Stimulated activated CD4-positive, alpha-beta T cell treated with anti-CD3 and anti-CD28 coated beads, Interleukin-1b, Interleukin-23, amount 100 ng/mL, for 24 hours (primary cell): ENCODE data around the gene CLTRN.
"Not testable (repeated sequence)": the region's sequence is repeated elsewhere in the genome, so short reads cannot be mapped to it uniquely, and the experiment has no call there.

Experiments
- DNase-seq, 4 experiments: peaks; one replicate each; pipeline ENCODE4 v3.0.0-alpha.2; 2020; ENCODE audit warnings: low read depth in 4 of 4, low spot score in 1 of 4

Gene CLTRN

DNA sequence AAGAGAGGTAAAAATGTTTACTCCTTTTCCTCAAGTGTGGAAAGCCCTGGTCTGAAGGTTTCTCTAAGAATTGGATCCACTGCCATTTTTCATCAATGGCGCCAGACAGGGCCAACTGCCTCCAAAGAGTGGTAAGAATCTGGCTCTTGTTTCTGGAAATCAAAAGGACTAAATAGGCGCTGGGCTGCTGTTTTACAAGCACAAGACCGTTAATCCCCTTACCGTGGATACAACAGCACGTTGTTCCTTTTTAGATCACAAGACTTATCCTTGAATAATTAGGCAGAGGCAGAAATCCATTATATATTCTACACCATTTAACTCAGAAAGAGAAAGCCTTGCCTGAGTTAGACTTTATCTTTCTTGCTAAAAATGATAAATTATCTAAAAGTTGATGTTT, 10.6 kb downstream of the CLTRN start:
- no peak for DNase-seq

DNA sequence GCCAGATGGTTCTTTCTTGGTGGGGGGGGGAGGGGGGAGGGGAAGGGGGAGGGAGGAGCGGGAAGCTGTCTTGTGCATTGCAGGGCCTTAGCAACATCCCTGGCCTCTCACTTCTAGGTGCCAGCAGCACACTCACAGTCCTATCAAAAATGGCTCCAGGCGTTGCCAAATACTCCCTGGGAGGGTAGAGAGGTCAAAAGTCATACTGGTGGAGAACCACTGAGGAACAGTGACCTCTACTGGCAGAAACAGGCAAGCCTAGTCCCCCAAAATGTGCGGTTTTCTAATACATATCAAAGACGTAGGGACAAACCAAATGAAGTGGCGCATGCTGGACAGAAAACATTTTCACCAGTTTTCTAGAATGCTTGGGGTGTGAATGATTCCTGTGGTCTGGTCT, 17.1 kb downstream of the CLTRN start:
- DNase-seq: not testable (repeated sequence)

DNA sequence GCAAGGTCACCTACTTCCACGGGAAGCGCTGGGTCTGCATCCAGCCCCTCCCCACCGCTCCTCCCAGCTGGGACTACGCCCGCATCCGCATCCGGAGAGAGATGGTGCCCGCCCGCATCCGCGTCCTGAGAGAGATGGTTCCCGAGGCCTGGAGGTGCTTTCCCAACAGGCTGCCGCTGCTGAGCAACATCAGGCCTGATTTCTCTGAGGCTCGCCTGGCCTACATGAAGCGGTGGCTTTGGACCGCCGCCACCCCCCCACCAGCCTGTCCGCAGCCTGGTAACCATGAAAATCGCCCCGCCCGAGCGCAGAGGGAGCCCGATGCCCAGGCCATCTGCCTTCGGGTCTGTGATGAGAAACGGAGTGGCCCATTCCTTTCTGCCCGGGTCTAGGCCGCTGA, 18.1 kb downstream of the CLTRN start:
- no peak for DNase-seq

DNA sequence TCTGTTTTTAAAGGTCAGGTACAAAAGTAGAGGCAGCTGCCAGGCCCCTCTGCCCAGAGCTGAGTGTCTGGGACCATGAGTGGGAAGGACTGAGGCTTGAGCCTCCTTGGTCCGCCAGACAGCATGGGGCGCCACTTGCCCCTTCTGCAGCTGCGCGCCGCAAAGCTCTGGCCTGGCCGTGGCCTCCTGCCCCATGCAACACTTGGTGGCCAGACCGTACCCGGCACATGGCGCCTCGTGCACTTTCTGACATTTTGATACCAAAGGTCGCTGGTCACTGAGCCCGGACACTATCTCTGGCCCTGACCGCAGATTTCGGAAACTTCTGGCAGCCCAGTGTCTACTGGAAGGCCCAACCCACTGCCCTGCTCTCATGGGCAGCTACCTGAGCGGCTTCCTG, 18.6 kb downstream of the CLTRN start:
- no peak for DNase-seq

DNA sequence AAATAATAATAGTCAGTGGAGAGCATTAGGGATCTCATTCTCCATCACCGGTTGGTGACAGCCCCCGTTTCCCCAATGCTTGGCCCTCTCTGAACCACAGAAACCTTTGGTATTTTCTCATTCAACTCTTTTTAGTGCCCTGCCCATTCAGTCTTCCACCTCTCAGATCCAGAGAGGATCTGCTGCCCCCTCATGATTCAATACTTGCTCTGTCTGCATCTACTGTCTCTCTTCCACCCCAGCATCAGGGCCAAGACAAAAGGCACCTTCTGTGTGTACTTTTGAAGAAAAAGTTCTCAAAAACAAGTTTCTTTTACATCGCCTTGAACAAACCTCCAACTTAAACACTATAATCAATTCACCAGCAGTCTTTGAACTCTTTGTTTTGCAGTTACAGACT, 19.3 kb downstream of the CLTRN start:
- DNase-seq: no peak

DNA sequence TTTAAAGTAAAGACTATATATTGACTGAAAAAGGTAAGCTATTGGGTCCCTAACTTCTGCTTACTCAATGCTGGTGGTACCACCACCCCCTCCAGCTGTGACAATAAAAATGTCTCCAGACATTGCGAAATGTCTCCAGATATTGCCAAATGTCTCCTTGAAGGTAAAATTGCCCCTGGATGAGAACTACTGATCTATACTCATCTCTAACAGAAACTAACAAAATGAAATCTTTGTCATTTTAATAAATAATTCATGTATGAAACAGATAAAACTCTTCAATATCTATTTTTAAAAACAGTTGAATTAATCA, 20.1 kb downstream of the CLTRN start:
- DNase-seq: no peak

DNA sequence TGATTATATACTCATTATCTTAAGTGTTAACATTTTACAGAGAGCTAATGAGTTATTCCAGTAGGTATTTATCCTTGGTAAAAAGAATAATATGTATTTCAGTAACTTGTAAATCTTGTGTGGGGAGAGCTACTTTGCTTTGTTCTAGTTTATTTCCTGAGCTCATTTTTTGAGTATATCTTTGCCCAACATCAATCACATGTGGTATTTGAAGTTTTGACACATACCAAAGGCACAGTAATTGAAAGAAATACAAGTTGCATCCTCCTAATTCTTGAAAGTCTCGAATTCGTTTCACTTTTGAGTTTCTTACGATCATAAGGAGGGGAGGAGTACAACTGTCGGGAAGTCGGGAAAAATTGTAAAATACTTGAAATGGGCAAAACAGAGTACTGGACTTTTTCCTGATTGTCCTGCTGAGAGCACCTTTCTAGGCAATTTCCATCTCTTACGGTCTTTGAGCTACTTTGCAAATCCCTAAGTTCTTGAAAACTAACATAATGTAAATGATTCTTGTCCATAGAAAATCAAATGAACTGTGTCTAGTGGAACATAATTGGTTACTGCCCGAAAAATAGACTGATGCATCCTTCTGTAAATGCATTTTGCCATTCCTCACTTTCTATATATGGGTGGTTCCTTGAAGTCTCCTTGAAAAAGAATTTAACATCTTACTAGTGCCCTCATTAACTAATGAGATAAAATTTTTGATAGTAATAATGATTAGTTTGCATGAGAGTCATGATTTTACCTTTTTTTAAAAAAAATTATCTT, 20.6 kb downstream of the CLTRN start:
- DNase-seq: no peak

DNA sequence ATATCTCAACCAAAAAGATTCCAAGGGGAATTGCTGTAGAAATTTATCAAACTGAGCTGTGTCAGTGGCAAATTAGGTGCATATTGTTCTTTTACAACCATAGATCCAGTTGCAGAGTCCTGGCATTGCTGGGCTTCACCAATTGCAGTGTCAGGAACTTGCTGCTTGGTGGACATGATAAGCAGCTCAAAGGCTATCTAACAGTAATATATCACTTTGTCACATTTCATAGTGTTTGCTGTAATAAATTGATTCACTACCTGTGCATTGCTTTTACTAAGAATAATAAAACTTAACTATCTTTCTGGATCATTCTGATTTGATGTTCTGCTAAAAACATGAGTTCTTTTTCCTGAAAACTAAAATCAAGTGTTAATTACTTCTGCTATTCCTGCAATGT, 33.0 kb downstream of the CLTRN start:
- no peak for DNase-seq

DNA sequence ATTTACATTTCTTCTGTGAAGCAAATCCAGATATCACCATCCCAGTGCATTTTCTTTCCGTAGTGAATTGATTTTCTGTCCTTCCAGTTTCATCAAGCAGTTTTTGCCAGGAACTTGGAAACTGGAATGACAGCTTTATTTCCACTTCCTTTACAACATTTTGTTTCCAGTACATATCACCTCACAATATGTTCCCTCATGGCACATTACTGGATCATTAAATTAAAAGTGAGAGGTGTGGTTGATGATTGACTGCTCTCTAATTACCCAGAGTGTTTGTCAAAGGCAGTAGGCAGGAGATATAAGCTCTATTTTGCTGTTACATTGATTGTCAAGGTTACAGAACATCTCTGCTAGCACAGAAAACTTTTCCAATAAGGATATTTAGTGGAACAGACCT, 41.6 kb downstream of the CLTRN start:
- no peak for DNase-seq

DNA sequence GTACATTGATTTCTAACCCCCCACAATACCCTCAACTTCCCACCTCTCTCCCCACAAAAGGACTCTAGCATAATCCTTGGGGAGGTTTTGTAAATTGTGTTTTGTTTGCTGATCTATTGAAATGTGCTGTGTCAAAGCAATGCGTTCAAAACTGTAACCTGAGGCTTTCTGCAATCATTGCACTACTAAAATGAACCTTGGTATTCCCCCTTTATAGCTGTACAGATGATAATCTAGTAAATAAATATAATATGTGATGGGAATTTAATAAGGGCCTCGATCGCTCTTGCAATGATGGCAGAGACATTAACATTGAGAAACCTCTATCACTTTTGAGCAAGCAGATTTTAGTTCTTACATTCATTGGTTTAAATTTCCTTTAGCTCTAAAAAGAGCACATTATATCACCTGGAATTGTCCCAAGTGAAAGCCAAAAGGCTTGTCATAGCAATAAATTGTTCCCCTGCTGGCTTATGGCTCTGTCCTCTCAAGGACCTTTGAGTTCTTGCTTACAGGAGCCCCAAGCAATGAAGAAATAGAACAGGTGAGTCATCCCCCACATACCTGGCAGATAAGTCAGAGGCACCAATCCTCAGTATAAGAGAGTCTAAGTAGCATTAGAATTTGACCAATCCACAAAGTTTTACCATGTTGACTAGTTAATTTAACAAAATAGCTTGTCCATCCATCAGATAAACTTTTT, 45.4 kb downstream of the CLTRN start:
- DNase-seq: no peak

DNA sequence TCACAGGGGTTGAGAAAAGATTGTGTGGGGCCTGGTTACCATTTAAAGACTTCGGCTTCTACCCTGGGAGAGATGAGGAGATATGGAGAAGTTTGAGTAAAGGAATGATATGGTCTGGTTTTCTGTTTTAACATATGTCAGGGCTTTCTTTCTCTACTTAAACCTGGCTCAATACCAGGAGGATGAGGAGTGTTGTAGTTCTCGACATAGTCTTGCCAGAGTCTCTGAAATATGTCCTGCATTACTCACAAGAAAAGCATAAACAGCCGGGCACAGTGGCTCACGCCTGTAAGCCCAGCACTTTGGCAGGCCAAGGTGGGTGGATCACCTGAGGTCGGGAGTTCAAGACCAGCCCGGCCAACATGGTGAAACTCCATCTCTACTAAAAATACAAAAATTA, 47.5 kb downstream of the CLTRN start:
- DNase-seq: no peak

DNA sequence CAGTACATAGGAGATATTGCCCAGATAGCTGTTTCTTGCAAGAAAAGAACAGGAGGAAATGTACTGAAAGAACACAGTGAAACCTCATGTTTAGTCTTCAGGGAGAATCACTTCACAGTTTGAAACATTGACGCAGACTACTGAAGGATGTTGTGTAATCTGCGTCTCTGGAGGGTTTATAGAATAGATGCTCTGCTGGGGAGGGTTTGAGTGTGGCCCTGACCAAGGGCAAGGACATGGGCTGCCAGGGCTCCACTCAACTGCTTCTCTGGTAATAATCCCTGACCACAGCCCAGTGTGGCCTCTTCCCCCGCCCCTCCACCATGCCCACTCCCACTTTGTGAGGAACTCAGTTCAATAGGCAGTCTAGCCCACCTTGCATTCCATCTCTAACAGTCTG, 48.1 kb downstream of the CLTRN start:
- no peak for DNase-seq

DNA sequence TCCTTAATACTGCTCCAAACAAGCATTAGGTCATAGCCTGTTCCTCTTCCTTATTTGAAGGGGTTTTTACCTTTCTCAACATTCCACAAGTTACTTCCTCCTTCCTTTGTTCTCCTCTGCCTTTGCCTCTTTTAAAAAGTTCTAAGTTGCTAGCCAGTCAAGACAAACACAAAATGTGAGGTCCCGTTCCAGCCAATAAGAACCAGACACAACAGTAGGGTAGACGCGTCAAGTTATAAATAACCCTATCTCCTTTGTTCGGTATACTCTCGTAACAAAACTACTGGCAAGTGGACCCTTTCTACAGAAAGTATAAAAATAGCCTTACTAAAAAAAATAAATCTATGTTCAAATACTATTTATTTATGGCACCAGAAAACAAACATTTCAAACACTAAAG, 57.5 kb downstream of the CLTRN start:
- DNase-seq: no peak

DNA sequence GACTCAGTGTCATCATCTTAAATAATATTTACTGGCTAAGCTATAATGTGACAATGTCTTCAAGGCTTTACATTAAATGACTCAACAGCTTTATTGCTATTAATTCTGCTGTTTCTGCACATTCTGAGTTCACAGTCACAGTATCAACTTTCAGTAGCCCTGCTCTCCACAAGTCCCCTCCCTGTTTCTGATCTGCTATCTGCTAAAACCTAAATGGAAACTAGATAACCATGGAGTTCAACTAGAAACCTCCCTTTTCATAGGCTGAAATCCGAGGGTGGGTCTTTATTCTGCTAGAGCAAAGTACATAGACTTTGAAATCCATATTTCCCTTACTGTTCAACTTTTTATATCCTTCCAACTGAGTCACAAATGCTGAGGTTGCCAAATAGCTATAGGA, 58.5 kb downstream of the CLTRN start:
- DNase-seq: no peak

DNA sequence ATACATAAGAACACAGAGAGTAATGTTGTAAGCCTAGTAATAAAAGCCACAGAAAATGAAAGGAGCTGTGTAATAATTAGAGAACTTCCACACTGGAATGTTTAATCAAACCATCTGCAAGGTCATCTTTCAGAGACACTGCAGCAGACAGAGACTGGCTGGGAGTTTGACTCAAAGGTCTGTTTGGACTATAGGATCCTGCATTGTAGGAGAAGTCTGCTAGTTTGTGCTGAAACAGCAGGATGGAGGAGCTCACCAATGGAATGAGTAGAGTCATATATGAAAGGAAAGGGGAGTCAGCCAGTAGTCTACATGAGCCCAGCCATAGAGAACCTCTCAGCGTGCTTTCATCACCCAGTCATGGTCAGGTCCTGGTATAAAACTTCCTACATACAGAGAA, 59.4 kb downstream of the CLTRN start:
- DNase-seq: no peak

DNA sequence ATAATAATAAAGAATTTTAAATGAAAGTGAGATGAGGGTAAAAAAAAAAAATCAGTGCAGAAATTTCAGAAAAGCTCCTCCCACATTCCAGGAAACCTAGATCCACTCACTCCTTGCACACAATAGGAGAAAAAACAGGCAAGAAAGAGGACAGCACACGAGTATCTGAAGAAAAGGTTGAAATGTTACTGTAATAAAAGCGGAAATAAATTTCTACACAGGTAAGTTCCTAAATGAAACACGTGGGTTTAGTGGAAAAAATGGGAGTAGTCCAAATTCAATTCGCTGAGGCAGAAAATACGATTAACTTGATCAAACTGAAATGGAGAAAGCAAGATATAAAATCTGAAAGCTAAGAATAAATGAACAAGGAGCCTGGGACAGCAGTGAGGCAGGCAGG, 61.8 kb downstream of the CLTRN start:
- DNase-seq: no peak

DNA sequence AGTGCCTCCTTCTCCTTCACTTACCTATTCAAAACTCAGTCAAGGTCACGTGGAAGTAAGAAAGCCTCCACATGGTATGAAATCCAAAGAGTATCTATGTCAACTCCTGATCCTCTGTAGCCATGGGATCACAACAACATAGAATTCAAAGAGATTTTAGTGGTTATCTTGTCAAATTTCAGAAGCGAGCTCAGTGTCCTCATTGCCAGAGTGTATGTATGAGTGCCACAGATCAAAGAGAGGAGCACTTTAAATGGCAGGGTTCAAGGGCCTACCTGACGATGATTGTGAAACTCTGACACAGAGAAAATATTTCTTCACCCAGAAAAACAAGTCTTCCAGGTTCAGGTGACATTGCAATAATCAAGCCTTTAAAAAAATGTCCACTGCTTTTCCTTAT, 62.7 kb downstream of the CLTRN start:
- no peak for DNase-seq

DNA sequence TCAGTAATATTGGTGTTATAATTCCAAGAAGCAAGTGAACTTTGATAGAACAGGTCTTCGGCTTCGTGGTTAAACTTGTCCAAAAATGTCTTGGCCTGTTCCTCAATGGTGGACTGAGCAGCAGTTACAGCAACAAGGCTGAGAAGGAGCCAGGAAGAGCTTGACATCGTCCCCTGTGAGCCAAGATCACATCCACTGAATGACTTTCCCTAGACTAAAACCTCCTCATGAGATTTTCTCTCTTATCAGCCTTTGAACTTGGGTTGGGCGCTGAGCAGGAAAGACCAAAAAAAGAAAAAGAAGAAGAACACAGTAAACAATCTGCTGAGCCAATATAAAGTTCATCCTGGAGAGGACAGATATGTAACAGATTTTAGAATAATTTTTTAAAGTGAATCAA, 63.9 kb downstream of the CLTRN start, which contains the start of gene ACE2:
Gene ACE2 (minus strand): TSS at position 216 of the 400 bp plus-strand sequence. CDS start 49 bp downstream, at position 167.
- DNase-seq: no peak

DNA sequence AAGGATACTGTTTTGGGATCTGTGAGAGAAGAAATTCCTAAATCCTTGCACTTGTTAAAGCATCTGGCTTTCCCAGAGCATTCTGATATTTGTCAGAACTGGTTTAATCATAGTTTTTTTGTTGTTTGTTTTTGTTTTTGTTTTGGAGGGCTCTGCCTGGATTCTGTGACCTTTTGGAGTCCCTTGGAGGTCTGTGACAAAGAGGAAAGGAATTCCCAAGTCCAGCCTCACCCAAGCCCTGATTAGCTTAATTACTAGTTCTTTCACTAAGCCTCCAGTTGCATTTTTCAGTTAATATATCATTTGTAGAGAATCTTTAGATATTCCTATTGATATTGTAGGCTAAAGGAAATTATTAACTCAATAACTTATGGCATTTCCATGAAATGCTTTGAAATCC, 64.6 kb downstream of the CLTRN start:
- DNase-seq: no peak

DNA sequence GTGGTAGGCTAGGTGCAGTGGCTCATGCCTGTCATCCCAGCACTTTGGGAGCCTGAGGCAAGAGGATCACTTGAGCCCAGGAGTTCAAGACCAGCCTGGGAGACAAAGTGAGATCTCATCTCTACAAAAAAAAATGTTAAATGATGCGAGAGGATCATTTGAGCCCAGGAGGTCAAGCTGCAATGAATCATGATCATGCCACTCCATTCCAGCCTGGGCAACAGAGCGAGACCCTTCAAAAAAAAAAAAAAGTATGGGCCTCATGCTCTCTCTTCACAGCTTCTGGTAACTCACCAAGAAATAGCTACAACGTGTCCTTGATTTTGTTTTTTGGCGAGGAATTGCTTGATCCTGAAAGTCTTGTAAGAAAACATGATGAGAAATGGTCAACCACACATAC, 65.1 kb downstream of the CLTRN start:
- no peak for DNase-seq

DNA sequence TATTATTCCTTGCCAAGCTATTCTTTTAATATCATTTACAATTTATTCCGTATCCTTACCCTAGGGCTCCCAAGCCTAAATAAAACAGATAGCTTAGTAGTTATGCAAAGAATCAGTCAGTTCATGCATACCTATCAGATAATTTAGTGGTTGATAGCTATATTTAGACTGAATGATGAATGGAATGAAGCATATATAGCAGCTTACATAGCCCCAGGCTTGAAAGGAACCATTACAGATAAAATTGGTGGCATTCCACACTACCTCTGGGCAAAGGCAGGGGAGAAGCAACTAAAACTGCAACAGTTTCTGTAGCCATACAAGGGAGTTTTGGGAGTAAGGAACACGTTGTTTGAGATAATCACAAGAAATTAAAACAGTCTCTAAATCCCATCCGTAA, 66.6 kb downstream of the CLTRN start:
- no peak for DNase-seq

DNA sequence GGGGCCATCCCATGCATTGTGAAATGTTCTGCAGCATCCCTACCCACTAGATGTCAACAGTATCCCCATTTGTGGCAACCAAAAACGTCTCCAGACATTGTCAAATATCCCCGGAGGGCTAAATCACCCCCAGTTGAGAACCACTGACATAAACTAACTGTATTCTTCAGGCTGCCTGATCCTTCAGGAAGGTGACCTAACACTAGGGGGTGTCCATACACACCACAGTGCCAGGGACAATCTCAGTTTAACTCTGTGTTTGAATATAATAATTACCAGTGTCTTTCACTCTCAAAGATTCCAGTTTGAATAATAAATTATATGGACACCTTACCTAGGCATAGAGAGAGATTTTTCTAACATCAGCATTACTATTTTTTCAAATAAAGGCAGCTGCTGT, 70.2 kb downstream of the CLTRN start:
- DNase-seq: no peak
